Measurements from ENCODE around the gene SPDYE6.
"Not testable (repeated sequence)": the region's sequence is repeated elsewhere in the genome, so short reads cannot be mapped to it uniquely, and the experiment has no call there.

SPDYE6 gene

DNA sequence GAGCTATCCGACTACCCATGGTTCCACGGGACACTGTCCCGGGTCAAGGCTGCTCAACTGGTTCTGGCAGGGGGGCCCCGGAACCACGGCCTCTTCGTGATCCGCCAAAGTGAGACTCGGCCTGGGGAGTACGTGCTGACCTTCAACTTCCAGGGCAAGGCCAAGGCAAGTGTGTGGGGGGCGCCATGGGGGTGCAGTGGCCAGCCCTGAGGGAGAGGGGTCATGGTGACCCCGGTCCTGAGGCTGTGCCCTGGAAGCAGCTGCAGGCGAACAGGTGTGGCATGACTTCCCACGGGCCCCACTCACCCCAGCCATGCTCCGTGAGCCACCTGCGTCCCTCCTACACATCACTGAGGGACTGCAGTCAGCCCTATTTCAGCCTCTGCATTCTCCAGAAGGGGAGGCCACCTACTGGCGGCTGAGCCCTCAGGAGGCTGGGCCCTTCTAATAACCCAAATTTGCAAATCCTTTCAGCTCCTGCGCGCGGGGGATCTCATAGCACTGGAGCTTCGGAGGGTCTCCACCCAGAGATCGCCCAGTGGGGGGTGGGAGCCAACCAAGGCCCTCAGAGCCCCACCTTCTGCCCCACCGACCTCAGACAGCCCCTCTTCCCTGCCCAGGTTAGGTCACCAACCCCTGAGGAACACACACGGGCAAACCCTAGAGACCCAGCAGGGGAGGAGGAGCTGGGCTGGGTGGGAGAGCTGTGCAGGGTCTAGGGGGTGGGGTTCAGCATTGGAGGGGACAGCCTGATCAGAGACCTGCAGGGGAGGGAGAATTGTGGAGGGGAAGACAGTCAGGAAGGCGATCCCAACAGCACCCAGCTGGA, 38.8 kb downstream of the SPDYE6 start:
- DNase-seq (ENCODE audit: low read depth): no peak

DNA sequence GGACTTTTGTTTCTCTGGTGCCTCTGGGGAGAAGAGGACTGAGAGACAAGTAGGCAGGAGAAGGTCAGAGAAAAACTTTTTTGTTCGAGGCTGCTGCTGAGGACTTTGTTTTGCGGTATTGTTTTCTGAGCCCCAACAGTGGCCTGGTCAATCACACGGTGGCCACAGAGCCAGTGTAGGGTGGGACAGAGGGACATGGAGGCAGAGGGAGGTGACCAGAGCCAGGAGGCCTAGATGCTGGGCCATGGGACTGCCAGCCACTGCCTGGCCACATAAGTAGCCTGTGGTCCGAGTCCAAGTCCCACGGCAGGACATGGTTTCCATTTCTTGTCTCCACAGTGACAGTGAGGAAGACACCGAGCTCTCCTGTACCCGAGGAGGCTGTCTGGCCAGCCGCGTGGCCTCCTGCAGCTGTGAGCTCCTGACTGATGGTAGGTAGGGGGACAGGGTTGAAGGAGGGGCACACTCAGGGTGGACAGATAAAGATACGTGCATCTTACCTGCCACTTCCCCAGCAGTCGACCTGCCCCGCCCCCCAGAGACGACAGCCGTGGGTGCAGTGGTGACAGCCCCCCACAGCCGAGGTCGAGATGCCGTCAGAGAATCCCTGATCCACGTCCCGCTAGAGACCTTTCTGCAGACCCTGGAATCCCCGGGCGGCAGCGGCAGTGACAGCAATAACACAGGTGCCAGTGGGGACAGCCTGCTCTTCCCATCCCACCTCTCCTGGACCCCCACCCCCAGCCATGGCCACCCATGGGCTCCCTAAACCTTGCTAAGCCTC, 42.1 kb downstream of the SPDYE6 start:
- DNase-seq (ENCODE audit: low read depth): no peak

DNA sequence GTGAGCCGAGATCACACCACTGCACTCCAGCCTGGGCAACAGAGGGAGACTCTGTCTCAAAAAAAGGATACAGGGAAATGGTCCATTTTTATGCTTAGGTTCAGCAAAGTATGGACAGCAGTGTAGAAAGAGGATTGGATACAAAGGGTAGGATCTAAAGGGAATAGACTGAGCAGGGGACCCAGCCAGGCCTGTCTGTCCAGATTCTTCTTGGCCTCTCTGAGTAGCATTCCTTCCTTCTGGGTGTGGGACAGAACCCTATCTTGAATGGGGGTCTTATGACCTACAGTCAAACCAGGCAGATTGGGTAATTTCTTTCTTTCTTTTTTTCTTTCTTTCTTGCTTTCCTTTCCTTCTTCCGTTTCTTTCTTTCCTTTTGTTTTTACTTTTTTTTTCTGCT, 43.9 kb downstream of the SPDYE6 start:
- DNase-seq (ENCODE audit: low read depth): no peak

DNA sequence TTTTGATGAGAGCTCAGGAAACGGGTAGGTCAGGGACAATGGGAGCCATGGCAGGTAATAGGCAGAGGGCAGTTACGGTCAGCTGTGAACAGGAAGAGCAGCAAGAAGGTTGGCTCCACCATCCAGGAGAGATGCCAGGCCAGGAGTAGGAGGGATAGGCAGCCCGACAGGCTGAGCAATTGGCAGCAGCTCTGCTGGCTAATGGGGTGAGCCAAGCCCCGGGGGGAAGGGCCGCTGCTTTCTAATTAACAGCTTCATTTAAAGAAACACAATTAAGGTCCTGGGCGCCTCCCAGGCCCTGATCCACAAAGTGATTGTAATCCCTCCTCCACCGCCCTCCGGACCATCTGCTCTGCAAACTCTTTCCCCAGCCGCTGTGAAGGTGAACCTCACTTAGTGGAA, 45.8 kb downstream of the SPDYE6 start:
- DNase-seq (ENCODE audit: low read depth): no peak

DNA sequence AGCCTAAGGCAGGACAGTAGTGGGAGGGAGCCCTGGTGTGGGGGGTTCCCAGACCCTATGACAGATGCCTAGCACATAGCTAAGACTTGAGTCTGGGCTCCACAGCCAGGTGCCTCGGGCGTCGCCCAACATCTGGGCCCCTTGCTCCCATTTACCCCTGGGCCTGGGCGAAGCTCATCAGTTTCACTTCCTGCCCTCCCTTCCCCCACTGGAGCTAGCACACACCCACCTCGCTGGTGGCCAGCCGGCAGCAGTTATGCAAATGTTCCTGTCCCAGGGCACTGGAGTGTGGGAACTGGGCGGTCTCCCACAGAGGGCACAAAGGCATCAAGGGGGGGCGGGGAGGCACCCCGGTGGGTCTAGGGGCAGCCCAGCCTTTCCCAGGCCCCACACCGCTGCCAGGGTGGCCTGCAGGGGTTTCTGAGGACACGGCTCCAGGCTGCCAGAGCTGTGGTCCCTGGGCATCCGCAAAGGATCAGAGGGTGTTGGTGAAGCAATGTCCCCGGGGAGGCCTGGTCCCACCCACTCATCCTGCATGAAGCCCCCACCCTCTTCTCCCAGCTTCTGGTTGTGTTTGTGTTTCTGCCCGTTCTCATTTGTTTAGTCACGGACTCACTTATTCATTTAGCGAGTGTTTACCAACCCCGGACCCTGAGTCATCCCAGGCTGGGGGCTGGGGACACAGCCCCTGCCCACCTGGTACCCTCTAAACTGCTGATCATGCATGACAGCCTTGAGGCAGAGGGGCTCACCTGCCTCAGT, 49.1 kb downstream of the SPDYE6 start:
- DNase-seq (ENCODE audit: low read depth): no peak

DNA sequence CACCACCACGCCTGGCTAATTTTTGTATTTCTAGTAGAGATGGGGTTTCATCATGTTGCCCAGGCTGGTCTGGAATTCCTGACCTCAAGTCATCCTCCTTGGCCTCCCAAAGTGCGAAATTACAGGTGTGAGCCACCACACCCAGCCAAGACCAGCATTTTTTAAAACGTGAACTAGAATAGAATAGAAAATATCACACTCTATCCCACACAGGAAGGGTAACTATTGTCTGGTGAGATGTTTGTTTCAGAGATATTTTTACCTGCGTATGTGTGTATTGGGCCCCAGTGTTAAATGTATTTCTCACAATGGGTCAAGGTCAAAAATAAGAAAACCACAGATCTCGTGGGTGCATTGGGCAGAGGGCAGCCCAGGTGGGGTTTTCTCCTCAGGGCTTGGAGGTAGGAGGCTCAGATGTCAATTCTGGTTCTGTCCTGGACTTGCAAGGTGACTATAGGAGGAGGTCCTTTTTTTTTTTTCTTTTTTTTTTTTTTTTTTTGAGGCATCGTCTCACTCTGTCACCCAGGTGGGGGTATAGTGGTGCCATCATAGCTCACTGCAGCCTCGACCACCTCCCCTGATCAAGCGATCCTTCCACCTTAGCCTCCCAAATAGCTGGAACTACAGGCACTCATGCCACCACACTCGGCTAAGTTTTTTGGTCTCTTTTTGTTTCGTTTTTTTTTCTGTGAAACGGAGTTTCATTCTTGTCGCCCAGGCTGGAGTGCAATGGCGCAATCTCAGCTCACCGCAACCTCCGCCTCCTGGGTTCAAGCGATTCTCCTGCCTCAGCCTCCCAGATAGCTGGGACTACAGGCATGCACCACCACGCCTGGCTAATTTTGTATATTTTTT, 50.6 kb downstream of the SPDYE6 start:
- no peak for DNase-seq (ENCODE audit: low read depth)

DNA sequence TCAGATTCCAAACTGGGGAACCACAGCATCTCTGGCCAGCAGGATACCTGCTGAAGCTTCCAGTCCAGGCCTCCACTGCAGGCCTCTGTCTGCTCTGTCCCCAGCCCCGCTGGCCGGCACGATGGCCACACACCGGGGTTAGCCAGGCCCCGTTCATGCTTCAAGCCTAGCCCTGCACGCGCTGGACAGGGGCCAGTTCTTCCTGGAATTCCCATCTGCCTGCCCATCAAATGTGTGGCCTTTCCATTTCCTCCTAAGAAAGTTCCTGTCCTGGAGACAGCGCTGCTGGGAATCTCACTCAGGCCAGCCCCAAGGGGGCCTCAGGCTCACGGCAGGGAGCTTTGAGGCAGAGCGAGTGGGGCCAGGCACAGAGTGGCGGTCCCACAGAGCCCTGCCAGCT, 51.6 kb downstream of the SPDYE6 start:
- DNase-seq (ENCODE audit: low read depth): no peak

DNA sequence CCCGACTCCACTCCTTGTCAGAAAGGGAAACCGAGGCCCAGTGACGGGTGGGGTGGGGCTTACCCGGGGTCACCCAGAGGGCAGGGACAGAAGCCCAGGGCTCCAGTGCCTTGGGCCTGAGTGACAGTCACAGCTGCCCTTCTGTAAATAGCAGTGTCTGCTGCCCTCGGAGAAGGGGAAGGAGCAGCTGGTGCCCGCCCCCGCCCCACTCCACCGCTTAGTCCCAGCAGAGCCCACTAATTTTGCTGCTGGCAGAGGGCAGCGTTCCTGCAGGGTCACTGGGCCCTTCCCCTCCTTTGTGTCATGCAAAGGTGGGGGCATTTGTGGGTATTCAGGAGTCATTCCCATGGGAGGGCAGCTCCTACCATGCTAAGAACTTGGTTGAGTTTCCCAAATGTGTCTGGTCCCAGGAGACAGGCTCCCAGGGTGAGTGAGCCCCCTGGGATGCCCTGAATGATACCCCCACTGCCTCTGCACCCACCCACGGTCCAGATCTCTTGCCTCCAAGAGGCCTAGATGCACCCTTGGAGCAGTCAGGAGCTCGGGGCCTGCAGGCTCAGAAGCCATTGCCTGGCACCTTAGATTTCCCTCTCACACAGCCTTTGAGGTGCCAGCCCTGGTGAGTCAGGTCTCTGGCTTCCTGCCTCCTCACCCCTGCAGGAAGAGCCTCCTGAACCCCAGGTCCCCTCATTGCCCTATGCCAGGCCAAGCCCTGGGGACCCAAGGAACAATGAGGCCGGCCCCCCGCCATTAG, 52.4 kb downstream of the SPDYE6 start:
- no peak for DNase-seq (ENCODE audit: low read depth)

DNA sequence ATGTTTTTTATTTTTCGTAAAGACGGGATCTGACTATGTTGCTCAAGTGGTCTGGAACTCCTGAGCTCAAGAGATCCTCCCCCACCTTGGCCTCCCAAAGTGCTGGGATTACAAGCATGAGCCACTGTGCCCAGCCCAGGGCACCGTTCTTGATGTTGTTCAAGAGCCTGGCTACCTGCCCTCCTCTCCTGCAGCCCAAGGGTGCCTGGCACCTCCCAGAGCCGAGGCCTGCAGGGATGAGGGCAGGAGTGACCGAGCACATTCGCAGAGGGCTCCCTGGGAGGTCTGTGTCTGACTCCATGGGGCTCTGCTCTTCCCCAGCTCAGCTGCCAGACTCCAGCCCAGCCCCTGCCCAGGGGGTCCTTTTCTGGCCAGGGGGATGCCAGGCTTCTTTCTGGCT, 54.2 kb downstream of the SPDYE6 start:
- DNase-seq (ENCODE audit: low read depth): no peak

DNA sequence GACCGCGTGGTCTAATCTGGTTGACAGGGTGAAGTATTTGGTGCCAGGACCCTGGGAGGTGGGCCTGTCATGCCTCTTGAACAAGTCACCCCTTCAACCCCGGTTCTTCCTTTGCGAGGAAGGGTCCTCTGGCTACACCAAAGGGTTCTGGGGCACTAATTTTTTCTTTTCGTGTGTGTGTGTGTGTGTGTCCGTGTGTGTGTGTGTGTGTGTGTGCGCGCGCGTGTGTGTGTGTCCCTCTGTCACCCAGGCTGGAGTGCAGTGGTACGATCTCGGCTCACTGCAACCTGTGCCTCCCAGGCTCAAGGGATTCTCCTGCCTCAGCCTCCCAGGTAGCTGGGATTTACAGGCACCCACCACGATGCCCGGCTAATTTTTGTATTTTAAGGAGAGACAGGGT, 54.9 kb downstream of the SPDYE6 start:
- DNase-seq (ENCODE audit: low read depth): not testable (repeated sequence)

DNA sequence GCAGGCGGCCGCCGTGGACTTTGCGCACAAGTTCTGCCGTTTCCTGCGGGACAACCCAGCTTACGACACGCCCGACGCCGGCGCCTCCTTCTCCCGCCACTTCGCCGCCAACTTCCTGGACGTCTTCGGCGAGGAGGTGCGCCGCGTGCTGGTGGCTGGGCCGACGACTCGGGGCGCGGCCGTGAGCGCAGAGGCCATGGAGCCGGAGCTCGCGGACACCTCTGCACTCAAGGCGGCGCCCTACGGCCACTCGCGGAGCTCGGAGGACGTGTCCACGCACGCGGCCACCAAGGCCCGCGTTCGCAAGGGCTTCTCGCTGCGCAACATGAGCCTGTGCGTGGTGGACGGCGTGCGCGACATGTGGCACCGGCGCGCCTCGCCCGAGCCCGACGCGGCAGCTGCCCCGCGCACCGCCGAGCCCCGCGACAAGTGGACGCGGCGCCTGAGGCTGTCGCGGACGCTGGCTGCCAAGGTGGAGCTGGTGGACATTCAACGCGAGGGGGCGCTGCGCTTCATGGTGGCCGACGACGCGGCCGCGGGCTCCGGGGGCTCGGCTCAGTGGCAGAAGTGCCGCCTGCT, 55.5 kb downstream of the SPDYE6 start:
- DNase-seq (ENCODE audit: low read depth): no peak

DNA sequence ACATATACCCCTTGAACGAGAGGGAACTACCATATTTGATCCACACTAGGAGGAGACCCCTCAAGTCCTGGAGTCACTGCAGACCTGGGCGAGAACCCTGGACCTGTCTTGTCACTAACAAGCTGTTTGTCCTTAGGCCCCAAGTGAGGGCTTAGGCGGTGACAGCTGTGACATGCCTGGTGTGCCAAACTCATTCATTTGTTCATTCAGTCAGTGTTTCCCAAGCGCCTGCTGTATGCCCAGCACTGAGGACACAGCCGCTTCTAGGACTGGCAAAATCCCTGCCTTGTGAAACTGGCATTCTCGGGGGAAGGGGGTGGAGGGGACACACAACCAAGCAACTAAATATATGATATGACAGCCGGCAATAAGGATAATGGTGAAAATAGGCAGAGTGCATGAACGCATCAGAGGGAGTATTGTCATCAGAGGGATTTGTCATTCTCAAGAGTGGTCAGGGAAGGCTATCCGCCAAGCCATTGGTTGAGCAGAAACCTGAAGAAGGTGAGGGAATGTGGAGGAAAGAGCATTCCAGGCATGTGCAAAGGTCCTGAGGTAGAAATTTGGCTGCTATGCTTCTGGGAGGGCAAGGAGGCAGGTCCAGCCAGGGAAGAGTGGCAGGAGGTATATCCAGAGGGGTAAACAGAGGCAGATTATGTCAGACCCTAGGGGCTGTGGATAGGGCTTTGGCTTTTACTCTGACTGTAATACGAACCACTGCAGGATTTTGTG, 58.6 kb downstream of the SPDYE6 start:
- no peak for DNase-seq (ENCODE audit: low read depth)

DNA sequence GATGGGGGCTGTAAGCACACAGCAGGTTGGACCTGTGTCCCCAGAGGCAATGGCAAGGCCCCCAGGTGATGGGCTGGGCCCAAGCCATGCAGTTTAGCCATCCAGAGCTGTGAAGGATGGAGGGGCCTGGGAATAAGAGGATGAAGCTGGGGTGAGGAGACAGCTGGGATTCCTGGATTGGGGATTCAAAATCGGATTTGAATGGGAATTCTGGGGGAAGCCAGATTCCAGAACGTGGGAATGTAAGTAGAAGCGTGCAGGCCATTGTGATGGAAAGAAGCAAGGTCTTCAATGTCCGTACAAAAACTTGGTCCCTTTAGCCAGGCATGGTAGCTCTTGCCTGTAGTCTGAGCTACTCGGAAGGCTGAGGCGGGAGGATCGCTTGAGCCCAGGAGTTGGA, 59.7 kb downstream of the SPDYE6 start:
- DNase-seq (ENCODE audit: low read depth): no peak

DNA sequence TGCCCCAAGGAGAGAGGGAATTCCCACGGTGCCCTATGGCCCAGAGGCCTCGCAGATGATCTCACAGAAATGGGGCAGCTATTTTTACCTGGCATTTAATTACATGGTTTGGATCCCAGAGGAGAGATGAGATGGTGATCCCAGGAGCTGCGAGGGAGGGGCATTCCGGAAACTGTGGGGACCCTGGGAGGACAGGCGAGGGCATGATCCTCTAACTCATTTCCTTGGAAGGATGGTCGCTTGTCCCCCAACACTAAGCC, 60.1 kb downstream of the SPDYE6 start:
- no peak for DNase-seq (ENCODE audit: low read depth)
